CD8-positive, alpha-beta memory T cell (primary cell): ENCODE measurements around the gene AUTS2. TPM values are rescaled to one million over a fixed set of nuclear protein-coding genes. Genes with fewer than 3 reads are reported as not detected.

Source experiments
- CTCF ChIA-PET: fragments of 350-600 bp; sonication (Branson Sonifier 250); formaldehyde crosslinking; loops from one replicate; lab custom pipeline; 2021; ENCODE audit warnings: antibody characterized with exemption; lab: Charles Lee
- POLR2A ChIA-PET: fragments of 350-600 bp; sonication (Branson Sonifier 250); formaldehyde crosslinking; loops from one replicate; lab custom pipeline; 2021; ENCODE audit warnings: antibody characterized with exemption; lab: Charles Lee
- DNase-seq, 5 donors: peaks; one replicate each; pipeline versions ENCODE4 v3.0.0 to v3.0.0-alpha.2; 2020 to 2022; ENCODE audit warnings: mixed read lengths in 1 of 5
- H3K27ac ChIP-seq: one replicate; pipeline ENCODE4 v1.7.0; 2013; ENCODE audit warnings: low read depth, mild to moderate bottlenecking, low read length, moderate library complexity
- H3K27me3 ChIP-seq: 2 replicates; pipeline ENCODE4 v1.7.0; 2013; ENCODE audit warnings: low read length, mild to moderate bottlenecking; ENCODE audit not compliant: insufficient read depth, poor library complexity, severe bottlenecking
- H3K36me3 ChIP-seq: 2 replicates; pipeline ENCODE4 v1.7.0; 2013; ENCODE audit warnings: mild to moderate bottlenecking, low read length, moderate library complexity; ENCODE audit not compliant: insufficient read depth
- H3K4me1 ChIP-seq: 2 replicates; pipeline ENCODE4 v1.7.0; 2013; ENCODE audit warnings: mild to moderate bottlenecking, low read length, moderate library complexity; ENCODE audit not compliant: insufficient read depth
- H3K4me3 ChIP-seq: 2 replicates; pipeline ENCODE4 v1.7.0; 2013; ENCODE audit warnings: mild to moderate bottlenecking, low read length
- H3K9me3 ChIP-seq: 2 replicates; pipeline ENCODE4 v1.7.0; 2013; ENCODE audit warnings: mild to moderate bottlenecking, low read length
- H3K27ac Mint-ChIP-seq, 8 donors: one replicate each; pipeline ENCODE4 v1.8.0; 2020 to 2021; ENCODE audit warnings: mixed read lengths in 8 of 8, mild to moderate bottlenecking in 6 of 8, inconsistent platforms in 3 of 8, moderate library complexity in 3 of 8
- H3K27me3 Mint-ChIP-seq, 2 donors: one replicate each; pipeline ENCODE4 v1.8.0; 2020 to 2021; ENCODE audit warnings: mixed read lengths in 2 of 2, mild to moderate bottlenecking in 1 of 2, moderate library complexity in 1 of 2
- H3K36me3 Mint-ChIP-seq, 3 donors: one replicate each; pipeline ENCODE4 v1.8.0; 2020 to 2021; ENCODE audit warnings: mixed read lengths in 3 of 3, inconsistent platforms in 1 of 3, mild to moderate bottlenecking in 1 of 3
- H3K4me1 Mint-ChIP-seq, 3 donors: one replicate each; pipeline ENCODE4 v1.8.0; 2020 to 2021; ENCODE audit warnings: mixed read lengths in 3 of 3, inconsistent platforms in 1 of 3, mild to moderate bottlenecking in 1 of 3
- H3K4me3 Mint-ChIP-seq, 7 donors: one replicate each; pipeline ENCODE4 v1.8.0; 2020 to 2021; ENCODE audit warnings: mixed read lengths in 7 of 7, mild to moderate bottlenecking in 6 of 7, moderate library complexity in 4 of 7, inconsistent platforms in 2 of 7
- H3K9me3 Mint-ChIP-seq, 5 donors: one replicate each; pipeline ENCODE4 v1.8.0; 2020 to 2022; ENCODE audit warnings: mixed read lengths in 5 of 5, mild to moderate bottlenecking in 3 of 5, moderate library complexity in 2 of 5, inconsistent platforms in 1 of 5
- polyA plus RNA-seq: library from polyadenylated mRNA; unstranded; fragments of 300-500 nt; fragmentation: Illumina TruSeq; gene quantifications from one replicate; pipeline ENCODE4 v1.2.3, GENCODE V29; 2021
- total RNA-seq, 2 experiments: library from RNA; stranded (reverse); gene quantifications; one replicate each; pipeline ENCODE4 v1.2.3, GENCODE V29; 2021

Gene AUTS2
- total and polyA plus RNA-seq, 3 experiments from 2014 or later: 4.4 to 9.9 (median 5.3) TPM

- Histone ChIP-seq H3K4me3 (no peak overlapping the region), H3K36me3 (no peaks in the 10 kb centered on the region), H3K27ac (no peak overlapping the region), H3K9me3 (no peaks in the 10 kb centered on the region), H3K27me3 (no peaks in the 10 kb centered on the region), H3K4me1 (no peaks in the 10 kb centered on the region)
- DNase-seq: no peak
- POLR2A ChIA-PET: no interaction called here
- Mint-ChIP-seq H3K4me1 (peaks cover 23 to 35% (median 26%) of the 10 kb centered on the region in 3 donors), H3K4me3 (peak overlapping the region in 6 of 7 donors; percentile 42 to 79 (median 60)), H3K36me3 (no peaks in the 10 kb centered on the region), H3K9me3 (no peaks in the 10 kb centered on the region), H3K27ac (peak overlapping the region; percentile 54 to 98 (median 89)), H3K27me3 (no peaks in the 10 kb centered on the region)
- CTCF ChIA-PET: no interaction called here
These were observed 1072.0 kb downstream of the AUTS2 start for GRCh38 chr7:70670288-70670687.

GRCh38 chr7:70673778-70674570 lies 1075.7 kb downstream of the AUTS2 start:
- Mint-ChIP-seq H3K27ac (peak overlapping the region in 3 of 8 donors; percentile 23 to 57 (median 53)), H3K36me3 (no peaks in the 10 kb centered on the region), H3K27me3 (peaks cover 0 to 3% of the 10 kb centered on the region in 2 donors), H3K9me3 (no peaks in the 10 kb centered on the region), H3K4me3 (no peak overlapping the region), H3K4me1 (peaks cover 29 to 47% (median 31%) of the 10 kb centered on the region in 3 donors)
- Histone ChIP-seq H3K36me3 (no peaks in the 10 kb centered on the region), H3K27ac (no peak overlapping the region), H3K4me1 (peaks cover 5% of the 10 kb centered on the region), H3K9me3 (no peaks in the 10 kb centered on the region), H3K27me3 (no peaks in the 10 kb centered on the region), H3K4me3 (no peak overlapping the region)
- ChIA-PET POLR2A (no interaction called here), CTCF (interaction anchor here (0.8 to 1.4 kb wide), 4 partner anchors 9 to 25 kb away, joined by 3 to 4 read pairs (median 3); no protein-coding TSS in a partner anchor)
- no peak for DNase-seq

- no peaks in the 10 kb centered on the region for H3K9me3 Mint-ChIP-seq
- H3K36me3 ChIP-seq: no peaks in the 10 kb centered on the region
- H3K27ac Mint-ChIP-seq: peak overlapping the region in 2 of 8 donors; percentile 57 to 72
- H3K27me3 ChIP-seq: no peaks in the 10 kb centered on the region
- CTCF ChIA-PET: interaction anchor here (0.8 to 1.4 kb wide), 2 partner anchors 10 to 24 kb away, joined by 3 to 4 read pairs; no protein-coding TSS in a partner anchor
- no peak for DNase-seq
- no peak overlapping the region for H3K4me3 Mint-ChIP-seq
- POLR2A ChIA-PET: no interaction called here
- no peak overlapping the region for H3K27ac ChIP-seq
- H3K27me3 Mint-ChIP-seq: peaks cover 0 to 3% of the 10 kb centered on the region in 2 donors
- no peak overlapping the region for H3K4me3 ChIP-seq
- peaks cover 29 to 48% (median 31%) of the 10 kb centered on the region in 3 donors for H3K4me1 Mint-ChIP-seq
- H3K36me3 Mint-ChIP-seq: no peaks in the 10 kb centered on the region
- no peaks in the 10 kb centered on the region for H3K9me3 ChIP-seq
- peaks cover 11% of the 10 kb centered on the region for H3K4me1 ChIP-seq
These were observed 1076.3 kb downstream of the AUTS2 start for GRCh38 chr7:70674571-70675010.

- Histone ChIP-seq H3K4me1 (peaks cover 12% of the 10 kb centered on the region), H3K4me3 (no peak overlapping the region), H3K27ac (no peak overlapping the region), H3K36me3 (no peaks in the 10 kb centered on the region), H3K27me3 (no peaks in the 10 kb centered on the region), H3K9me3 (no peaks in the 10 kb centered on the region)
- Mint-ChIP-seq H3K27me3 (peaks cover 0 to 3% of the 10 kb centered on the region in 2 donors), H3K27ac (peak overlapping the region in 2 of 8 donors; percentile 42 to 48), H3K9me3 (no peaks in the 10 kb centered on the region), H3K4me3 (no peak overlapping the region), H3K36me3 (no peaks in the 10 kb centered on the region), H3K4me1 (peaks cover 33 to 53% (median 34%) of the 10 kb centered on the region in 3 donors)
- POLR2A ChIA-PET: no interaction called here
- CTCF ChIA-PET: interaction anchor here (1.3 to 1.8 kb wide), 2 partner anchors 14 to 17 kb away, joined by 3 to 5 read pairs; no protein-coding TSS in a partner anchor
- no peak for DNase-seq
These were observed 1078.0 kb downstream of the AUTS2 start for GRCh38 chr7:70676243-70676642.

GRCh38 chr7:70678621-70679251 lies 1080.5 kb downstream of the AUTS2 start:
- H3K27me3 Mint-ChIP-seq: peaks cover 0 to 3% of the 10 kb centered on the region in 2 donors
- no peaks in the 10 kb centered on the region for H3K9me3 Mint-ChIP-seq
- peaks cover 40 to 61% (median 52%) of the 10 kb centered on the region in 3 donors for H3K4me1 Mint-ChIP-seq
- peaks cover 12% of the 10 kb centered on the region for H3K4me1 ChIP-seq
- no peak for DNase-seq
- CTCF ChIA-PET: interaction anchor here (1.8 kb wide), 1 partner anchor 17 kb away, joined by 5 read pairs; no protein-coding TSS in a partner anchor
- H3K36me3 ChIP-seq: no peaks in the 10 kb centered on the region
- H3K27ac Mint-ChIP-seq: peak overlapping the region; percentile 80 to 98 (median 96)
- H3K9me3 ChIP-seq: no peaks in the 10 kb centered on the region
- H3K27ac ChIP-seq: no peak overlapping the region
- H3K4me3 ChIP-seq: no peak overlapping the region
- peak overlapping the region in 6 of 7 donors; percentile 58 to 78 (median 67) for H3K4me3 Mint-ChIP-seq
- POLR2A ChIA-PET: interaction anchor here (1.1 kb wide), 1 partner anchor 14 kb away, joined by 6 read pairs; no protein-coding TSS in a partner anchor
- H3K36me3 Mint-ChIP-seq: no peaks in the 10 kb centered on the region
- no peaks in the 10 kb centered on the region for H3K27me3 ChIP-seq

- peak overlapping the region; percentile 43 to 92 (median 71) for H3K4me3 Mint-ChIP-seq
- Histone ChIP-seq H3K4me1 (peaks cover 12% of the 10 kb centered on the region), H3K27me3 (no peaks in the 10 kb centered on the region), H3K27ac (no peak overlapping the region), H3K9me3 (no peaks in the 10 kb centered on the region), H3K4me3 (no peak overlapping the region), H3K36me3 (no peaks in the 10 kb centered on the region)
- CTCF ChIA-PET: interaction anchor here (1.2 to 1.8 kb wide), 2 partner anchors 16 to 18 kb away, joined by 4 to 5 read pairs; no protein-coding TSS in a partner anchor
- H3K4me1 Mint-ChIP-seq: peaks cover 40 to 56% (median 52%) of the 10 kb centered on the region in 3 donors
- H3K27ac Mint-ChIP-seq: peak overlapping the region; percentile 80 to 98 (median 96)
- H3K27me3 Mint-ChIP-seq: peaks cover 0 to 3% of the 10 kb centered on the region in 2 donors
- POLR2A ChIA-PET: no interaction called here
- DNase-seq: peak in 1 of 5 donors; percentile 32
- no peaks in the 10 kb centered on the region for H3K36me3 Mint-ChIP-seq
- H3K9me3 Mint-ChIP-seq: no peaks in the 10 kb centered on the region
These were observed 1081.4 kb downstream of the AUTS2 start for GRCh38 chr7:70679661-70680060.

- peaks cover 40 to 56% (median 52%) of the 10 kb centered on the region in 3 donors for H3K4me1 Mint-ChIP-seq
- CTCF ChIA-PET: interaction anchor here (1.2 kb wide), 1 partner anchor 18 kb away, joined by 4 read pairs; no protein-coding TSS in a partner anchor
These were observed 1082.0 kb downstream of the AUTS2 start for GRCh38 chr7:70680306-70680705.

More at GRCh38 chr7:70680306-70680705, 1082.0 kb downstream of the AUTS2 start:
- POLR2A ChIA-PET: interaction anchor here (2.7 kb wide), 1 partner anchor 14 kb away, joined by 10 read pairs; no protein-coding TSS in a partner anchor
- no peak for DNase-seq
- Mint-ChIP-seq H3K9me3 (no peaks in the 10 kb centered on the region), H3K27me3 (peaks cover 0 to 3% of the 10 kb centered on the region in 2 donors), H3K36me3 (no peaks in the 10 kb centered on the region), H3K4me3 (peak overlapping the region in 5 of 7 donors; percentile 3 to 92 (median 28)), H3K27ac (peak overlapping the region; percentile 70 to 98 (median 96))
- Histone ChIP-seq H3K4me3 (no peak overlapping the region), H3K27ac (no peak overlapping the region), H3K4me1 (peaks cover 12% of the 10 kb centered on the region), H3K36me3 (no peaks in the 10 kb centered on the region), H3K9me3 (no peaks in the 10 kb centered on the region), H3K27me3 (no peaks in the 10 kb centered on the region)
